GM20000 (cell line): ENCODE measurements around the gene SPOCK2.

Experiments
- DNase-seq: peaks from one replicate; pipeline ENCODE4 v3.0.0; 2012; ENCODE audit warnings: low spot score
- TF ChIP-seq, protein P1 (sequence below): IDR thresholded peaks from 2 replicates; pipeline ENCODE4 v1.5.1; 2012; ENCODE audit warnings: mild to moderate bottlenecking, control low read depth; ENCODE audit errors: extremely low read depth, missing control alignments

Gene SPOCK2

DNA sequence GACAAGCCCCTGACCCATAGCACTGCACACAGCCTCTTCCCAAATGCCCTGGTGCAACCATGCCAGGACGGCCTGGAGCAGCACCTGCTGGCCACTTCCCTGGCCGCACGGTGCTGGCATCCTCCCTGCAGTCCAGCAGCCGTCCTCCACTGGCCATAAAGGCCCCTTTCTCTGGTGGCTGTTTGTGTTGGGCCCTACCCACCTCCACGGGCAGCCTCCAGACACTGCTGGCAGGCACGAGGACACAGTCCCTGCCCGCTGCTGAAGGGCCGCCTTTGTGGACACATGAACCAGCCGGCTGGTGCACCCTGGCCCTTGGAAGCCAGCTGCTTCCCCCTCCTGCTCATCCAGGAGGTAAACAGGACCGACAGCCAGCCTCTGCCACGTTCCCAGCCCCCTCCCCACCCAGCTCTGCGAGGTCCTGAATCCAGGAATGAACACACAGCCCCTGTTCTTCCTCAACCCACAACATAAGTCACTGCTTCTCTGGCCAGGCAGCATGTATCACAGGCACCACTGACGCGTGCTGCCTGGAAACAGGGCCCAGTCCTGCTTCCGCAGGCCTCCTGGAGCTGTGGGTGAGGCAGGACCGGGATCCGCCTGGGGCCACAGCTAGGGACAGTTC, 43.8 kb downstream of the SPOCK2 start:
- TF ChIP-seq, protein P1, sequence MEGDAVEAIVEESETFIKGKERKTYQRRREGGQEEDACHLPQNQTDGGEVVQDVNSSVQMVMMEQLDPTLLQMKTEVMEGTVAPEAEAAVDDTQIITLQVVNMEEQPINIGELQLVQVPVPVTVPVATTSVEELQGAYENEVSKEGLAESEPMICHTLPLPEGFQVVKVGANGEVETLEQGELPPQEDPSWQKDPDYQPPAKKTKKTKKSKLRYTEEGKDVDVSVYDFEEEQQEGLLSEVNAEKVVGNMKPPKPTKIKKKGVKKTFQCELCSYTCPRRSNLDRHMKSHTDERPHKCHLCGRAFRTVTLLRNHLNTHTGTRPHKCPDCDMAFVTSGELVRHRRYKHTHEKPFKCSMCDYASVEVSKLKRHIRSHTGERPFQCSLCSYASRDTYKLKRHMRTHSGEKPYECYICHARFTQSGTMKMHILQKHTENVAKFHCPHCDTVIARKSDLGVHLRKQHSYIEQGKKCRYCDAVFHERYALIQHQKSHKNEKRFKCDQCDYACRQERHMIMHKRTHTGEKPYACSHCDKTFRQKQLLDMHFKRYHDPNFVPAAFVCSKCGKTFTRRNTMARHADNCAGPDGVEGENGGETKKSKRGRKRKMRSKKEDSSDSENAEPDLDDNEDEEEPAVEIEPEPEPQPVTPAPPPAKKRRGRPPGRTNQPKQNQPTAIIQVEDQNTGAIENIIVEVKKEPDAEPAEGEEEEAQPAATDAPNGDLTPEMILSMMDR, result no peak
- no peak for DNase-seq

GRCh38 chr10:72043016-72043834, 45.1 kb downstream of the SPOCK2 start:
- DNase-seq, result no peak
- TF ChIP-seq, protein P1, result no peak

DNA sequence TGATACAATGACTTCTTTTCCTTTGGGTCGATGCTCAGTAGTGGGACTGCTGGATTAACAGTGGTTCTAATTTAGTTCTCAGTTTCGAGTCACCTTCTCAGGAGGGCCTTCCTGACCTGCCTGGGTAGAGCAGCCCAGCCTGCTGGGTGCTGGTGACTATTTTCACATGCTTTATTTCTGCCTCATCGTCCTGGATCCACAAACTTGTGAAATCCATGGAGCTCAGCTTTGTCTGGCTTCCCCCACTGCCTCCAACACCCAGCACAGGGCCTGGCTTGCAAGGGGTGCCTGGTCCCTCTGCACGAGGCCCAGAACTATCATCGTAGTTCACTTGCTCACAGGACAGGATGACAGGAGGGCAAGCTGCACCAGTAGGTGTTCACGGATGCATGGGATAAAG, 46.9 kb downstream of the SPOCK2 start:
- TF ChIP-seq, protein P1, result no peak
- DNase-seq, result no peak

DNA sequence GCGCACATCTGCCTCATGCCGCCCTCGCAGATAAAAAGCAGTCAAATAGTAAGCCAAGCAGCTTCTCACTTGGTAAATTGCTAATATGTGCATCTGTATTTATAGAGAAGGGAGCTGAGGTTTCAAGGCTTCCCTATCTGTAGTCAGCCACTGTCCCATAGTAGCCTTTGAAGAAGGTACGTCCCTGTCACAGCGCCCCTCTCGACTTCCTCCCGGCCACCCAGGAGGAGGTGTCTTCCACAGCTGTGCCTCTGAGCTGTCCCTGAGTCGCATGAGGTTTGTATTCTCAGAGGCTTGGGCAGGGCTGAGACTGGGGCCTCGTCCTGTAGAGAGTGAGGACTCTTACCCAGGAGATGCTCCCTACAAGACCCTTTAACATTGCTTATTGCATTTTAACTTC, 49.0 kb downstream of the SPOCK2 start:
- TF ChIP-seq, protein P1, result no peak

DNA sequence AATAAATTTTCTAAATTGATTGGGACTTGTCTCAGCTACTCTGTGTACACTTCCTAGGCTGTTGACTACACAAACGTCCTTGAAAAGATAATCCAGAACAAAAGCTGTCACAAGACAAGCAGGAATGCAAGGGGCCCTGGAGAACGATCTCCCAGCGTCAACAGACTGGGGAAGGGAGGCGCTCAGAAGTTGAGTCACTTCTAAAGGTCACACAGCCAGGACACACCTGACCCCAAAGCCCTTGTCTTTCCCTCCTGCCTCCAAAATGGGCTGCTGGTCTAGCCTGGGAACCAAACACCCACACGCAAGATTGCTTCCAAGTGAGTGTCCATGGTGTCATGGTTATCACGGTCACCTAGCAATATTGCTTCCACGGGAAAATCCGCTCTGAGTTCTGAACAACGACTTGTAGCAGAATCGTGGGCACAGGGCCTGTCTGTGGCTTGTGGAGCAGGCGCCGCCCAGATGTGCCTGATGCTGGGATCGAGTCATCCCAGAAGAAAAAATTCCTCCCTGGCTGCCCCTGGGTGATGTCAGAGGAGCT, 49.8 kb downstream of the SPOCK2 start:
- TF ChIP-seq, protein P1, result no peak
- DNase-seq, result no peak

More for the DNA sequence above, 49.0 kb downstream of the SPOCK2 start:
- no peak for DNase-seq

DNA sequence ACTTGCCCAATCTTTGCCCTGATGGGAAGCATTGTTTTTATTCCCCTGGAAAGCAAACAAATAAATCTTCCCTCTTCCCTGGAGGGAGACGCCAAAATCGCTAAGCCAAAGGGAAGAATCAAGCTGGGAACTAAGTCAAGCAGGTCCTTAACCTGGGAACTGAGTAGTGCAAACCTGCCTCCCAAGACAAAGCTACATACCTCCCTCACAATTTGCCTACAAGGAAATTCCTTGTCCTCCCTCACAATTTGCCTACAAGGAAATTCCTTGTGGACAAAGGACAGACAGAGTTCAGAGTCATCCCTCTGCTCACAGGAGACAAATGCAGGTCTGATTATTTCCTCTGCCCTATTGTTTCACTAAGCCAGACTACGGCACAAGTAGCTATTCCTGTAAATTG, 50.5 kb downstream of the SPOCK2 start:
- TF ChIP-seq, protein P1, result no peak
- no peak for DNase-seq

DNA sequence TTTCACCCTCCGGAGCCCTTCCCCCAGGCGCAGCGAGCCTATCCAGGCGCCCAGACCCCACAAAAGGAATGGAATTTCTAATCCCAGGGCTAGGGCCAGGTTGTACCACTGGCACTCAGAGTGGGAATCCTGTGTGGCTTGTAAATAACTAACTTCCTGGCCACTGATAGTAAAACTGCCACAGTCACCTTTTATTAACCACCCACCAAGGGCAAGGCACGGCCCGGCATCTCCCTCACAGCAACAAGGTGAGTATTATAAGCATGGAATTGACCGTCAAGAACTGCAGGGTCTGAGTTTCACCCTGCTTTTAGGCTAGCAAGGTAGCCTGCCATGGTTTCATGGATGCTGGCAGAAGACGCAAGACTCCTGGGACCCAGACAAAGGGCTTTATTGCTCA, 51.1 kb downstream of the SPOCK2 start:
- DNase-seq, result no peak

More for the DNA sequence above, 51.1 kb downstream of the SPOCK2 start:
- TF ChIP-seq, protein P1, result no peak
